ENCODE measurements around the gene C16orf96.

C16orf96 gene

DNA sequence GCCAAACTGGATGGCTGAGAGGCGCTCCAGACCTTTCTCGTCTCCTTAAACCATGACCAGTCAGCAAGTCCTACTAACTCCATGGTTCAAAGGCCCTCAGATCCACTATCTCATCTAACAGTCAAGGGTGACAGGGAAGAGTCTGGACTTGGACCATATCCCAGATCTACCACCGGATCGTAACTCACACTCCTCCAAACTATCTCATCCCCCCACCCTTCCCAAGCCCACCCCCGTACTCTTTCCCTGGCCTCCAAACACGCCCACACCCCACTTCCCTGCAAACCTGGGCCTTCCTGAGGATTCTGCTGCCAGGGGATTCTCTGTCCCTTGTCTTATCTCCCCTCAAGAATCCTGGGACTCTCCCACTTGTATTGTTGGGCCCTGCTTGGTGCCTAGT is 22.6 kb upstream of the C16orf96 start:
- DNase-seq (ENCODE audit: low read depth) = no peak
- no peak overlapping the region for H3K4me3 ChIP-seq (ENCODE audit: control insufficient read depth, low read depth, low read length)
- TF ChIP-seq, protein P1, sequence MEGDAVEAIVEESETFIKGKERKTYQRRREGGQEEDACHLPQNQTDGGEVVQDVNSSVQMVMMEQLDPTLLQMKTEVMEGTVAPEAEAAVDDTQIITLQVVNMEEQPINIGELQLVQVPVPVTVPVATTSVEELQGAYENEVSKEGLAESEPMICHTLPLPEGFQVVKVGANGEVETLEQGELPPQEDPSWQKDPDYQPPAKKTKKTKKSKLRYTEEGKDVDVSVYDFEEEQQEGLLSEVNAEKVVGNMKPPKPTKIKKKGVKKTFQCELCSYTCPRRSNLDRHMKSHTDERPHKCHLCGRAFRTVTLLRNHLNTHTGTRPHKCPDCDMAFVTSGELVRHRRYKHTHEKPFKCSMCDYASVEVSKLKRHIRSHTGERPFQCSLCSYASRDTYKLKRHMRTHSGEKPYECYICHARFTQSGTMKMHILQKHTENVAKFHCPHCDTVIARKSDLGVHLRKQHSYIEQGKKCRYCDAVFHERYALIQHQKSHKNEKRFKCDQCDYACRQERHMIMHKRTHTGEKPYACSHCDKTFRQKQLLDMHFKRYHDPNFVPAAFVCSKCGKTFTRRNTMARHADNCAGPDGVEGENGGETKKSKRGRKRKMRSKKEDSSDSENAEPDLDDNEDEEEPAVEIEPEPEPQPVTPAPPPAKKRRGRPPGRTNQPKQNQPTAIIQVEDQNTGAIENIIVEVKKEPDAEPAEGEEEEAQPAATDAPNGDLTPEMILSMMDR (conservative IDR thresholded peaks at IDR 0.05; ENCODE audit: control insufficient read depth, insufficient read depth, low read depth, low read length) = no peak

DNA sequence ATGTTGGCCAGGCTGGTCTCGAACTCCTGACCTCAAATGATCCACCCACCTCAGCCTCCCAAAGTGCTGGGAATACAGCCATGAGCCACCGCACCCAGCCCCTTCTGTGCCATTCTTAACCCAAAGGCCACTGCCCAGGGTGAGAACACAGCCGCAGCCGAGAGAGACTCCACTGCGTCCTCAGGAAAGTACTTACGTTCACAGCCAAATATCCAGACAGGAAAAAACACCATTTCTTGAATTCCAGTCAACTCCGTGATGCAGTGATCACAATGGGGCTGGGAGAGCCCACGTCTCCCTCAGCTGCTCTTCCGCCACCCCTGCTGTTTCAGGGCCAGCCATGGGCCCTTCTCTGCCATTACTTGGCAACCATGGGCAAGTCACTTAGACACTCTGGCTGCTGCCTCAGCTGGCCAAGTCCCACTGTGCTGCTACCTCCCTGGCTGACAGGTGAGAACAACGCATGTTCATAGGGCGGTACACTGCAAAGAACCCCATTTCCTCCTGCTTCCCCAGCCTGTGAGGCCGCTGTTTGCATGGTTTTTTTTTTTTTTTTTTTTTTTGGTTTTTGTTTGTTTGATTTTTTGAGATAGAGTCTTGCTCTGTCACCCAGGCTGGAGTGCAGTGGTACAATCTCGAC is 21.9 kb upstream of the C16orf96 start:
- TF ChIP-seq, protein P1 (conservative IDR thresholded peaks at IDR 0.05; ENCODE audit: control insufficient read depth, insufficient read depth, low read depth, low read length) = no peak
- H3K4me3 ChIP-seq (ENCODE audit: control insufficient read depth, low read depth, low read length) = no peak overlapping the region
- DNase-seq (ENCODE audit: low read depth) = no peak

DNA sequence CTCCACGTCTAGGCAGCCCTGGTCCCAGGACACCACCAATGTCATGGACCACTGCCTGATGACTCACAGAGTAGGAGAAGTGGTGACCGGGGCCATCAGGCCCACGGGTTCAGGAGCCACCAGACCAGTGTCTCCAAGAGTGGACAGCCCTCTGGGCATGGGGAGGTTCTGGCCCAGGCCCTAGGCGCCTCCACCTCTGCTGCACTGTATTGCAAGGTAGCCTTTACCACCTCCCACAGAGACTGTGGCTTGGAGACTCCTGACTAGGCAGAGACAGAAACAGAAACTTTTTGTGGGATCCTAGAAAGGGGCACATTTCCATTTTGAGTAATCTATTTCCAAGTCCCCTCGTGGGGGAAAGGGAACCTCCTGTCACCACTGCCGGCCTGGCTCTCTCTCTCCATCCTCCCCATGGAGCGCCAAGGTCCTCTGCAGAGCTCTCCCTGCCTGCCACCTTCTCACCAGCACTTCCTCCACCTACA is 20.5 kb upstream of the C16orf96 start:
- H3K4me3 ChIP-seq (ENCODE audit: control insufficient read depth, low read depth, low read length) = no peak overlapping the region
- DNase-seq (ENCODE audit: low read depth) = no peak
- TF ChIP-seq, protein P1 (conservative IDR thresholded peaks at IDR 0.05; ENCODE audit: control insufficient read depth, insufficient read depth, low read depth, low read length) = no peak

DNA sequence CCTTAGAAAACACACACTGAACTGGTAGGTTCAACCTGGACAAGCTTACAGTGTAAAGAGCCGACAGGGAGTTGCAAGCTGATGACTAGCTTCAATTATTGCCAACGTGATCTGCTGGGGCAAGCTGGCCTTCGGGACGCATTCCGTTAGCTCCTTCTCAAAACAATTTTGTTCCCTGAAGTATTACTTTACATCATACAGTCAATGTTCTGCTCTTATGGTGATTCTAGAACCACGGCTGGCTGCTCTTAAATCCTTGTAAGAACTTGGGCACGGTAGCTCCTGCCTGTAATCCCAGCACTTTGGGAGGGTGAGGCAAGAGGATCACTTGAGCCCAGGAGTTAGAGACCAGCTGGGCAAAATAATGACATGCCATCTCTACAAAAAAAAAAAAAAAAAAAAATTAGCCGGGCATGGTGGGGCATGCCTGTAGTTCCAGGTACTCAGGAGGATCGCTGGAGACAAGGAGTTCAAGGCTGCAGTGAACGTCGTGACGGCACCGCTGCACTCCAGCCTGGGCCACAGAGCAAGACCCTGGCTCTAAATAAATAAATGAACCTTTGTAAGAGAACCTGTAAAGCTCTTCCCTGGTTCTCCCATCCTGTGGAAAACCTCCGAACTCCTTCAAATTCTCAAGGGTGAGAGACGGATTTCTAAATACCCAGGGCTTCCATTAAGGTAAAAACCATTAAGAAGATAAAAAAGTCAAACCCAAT is 19.6 kb upstream of the C16orf96 start:
- no peak for DNase-seq (ENCODE audit: low read depth)
- no peak overlapping the region for H3K4me3 ChIP-seq (ENCODE audit: control insufficient read depth, low read depth, low read length)
- TF ChIP-seq, protein P1 (conservative IDR thresholded peaks at IDR 0.05; ENCODE audit: control insufficient read depth, insufficient read depth, low read depth, low read length) = no peak

DNA sequence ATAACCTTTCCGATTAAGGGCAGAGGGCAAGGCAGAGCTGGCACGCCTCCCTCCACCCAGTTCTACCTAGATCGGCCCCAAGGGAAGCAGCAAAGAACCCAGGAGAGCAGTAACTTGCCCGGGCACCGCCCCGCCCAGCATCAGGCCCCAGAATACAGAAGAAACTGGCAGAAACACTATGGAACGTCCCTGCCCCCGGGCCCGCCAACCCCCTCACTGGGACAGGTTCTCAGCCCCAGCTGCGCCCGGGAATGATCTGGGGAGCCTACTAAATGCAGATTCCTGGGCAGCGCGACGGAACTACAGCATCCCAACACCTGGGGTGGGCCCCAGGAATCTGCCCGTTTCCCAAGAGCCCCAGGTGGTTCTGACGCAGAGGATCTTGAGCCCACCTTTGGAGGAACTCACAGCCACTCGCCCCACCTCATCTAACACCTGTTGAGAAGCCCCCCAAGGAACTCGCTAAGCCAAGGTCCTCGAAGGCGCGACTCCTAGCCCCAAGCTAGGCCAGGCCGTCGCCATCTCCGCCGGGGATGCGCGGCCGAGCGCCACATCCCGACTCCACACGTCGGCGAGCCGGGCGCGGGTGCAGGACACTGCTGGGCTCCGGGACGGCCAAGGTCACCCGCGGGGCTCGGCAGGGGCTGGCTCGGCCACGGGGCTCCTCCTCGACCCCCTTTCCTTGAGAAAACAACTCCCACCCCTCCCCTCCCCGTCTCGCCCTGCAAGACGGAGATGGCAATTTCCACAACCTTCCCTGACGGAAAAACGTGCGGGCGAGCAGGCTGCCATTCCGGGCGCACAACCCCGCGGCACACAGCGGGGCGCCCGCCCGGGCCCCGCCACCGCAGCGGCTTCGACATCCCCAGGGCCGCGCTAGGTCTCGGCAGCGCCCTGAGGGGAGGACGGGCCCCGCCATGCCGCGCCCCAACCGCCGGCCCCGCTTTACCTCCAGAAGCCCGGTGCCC is 18.5 kb upstream of the C16orf96 start:
- peak overlapping the region; percentile 46 for H3K4me3 ChIP-seq (ENCODE audit: control insufficient read depth, low read depth, low read length)
- DNase-seq (ENCODE audit: low read depth) = no peak
- TF ChIP-seq, protein P1 (conservative IDR thresholded peaks at IDR 0.05; ENCODE audit: control insufficient read depth, insufficient read depth, low read depth, low read length) = no peak

Data from fibroblast of mammary gland (primary cell).